PC-3 (cell line): Measurements from ENCODE around the gene FAF2. TPM values are rescaled to one million over a fixed set of nuclear protein-coding genes. Genes with fewer than 3 reads are reported as not detected.

Source experiments
- ATAC-seq: fragments of 200-7000 bp; cut with Tn5 transposase; 2 replicates; pipeline ENCODE4 v1.9.1; 2020; ENCODE audit warnings: mild to moderate bottlenecking, moderate library complexity
- BruUV-seq: library from RNA; stranded (reverse); fragments of 400-500 nt; replicated peaks from 2 replicates; lab custom pipeline; 2021; lab: Mats Ljungman, UMichigan
- CTCF ChIA-PET: fragments of 300-600 bp; sonication (Branson Sonifier 250); formaldehyde crosslinking; loops from one replicate; lab custom pipeline; 2022; ENCODE audit warnings: antibody characterized with exemption; lab: Charles Lee
- POLR2A ChIA-PET: fragments of 300-600 bp; sonication (Branson Sonifier 250); formaldehyde crosslinking; loops from one replicate; lab custom pipeline; 2022; ENCODE audit warnings: antibody characterized with exemption; ENCODE audit not compliant: unreplicated experiment; lab: Charles Lee
- DNase-seq: peaks from one replicate; pipeline ENCODE4 v3.0.0-alpha.2; 2015
- H2AFZ ChIP-seq: fragments of 300-600 bp; sonication (generic); 2 replicates; pipeline ENCODE4 v1.6.0; 2016; ENCODE audit warnings: antibody characterized with exemption, low read length
- H3F3A ChIP-seq: fragments of 300-600 bp; sonication (generic); one replicate; pipeline ENCODE4 v1.6.0; 2017; ENCODE audit warnings: antibody characterized with exemption, low read length, control low read depth, mild to moderate bottlenecking; ENCODE audit not compliant: unreplicated experiment
- H3K27ac ChIP-seq: fragments of 300-600 bp; sonication (generic); 2 replicates; pipeline ENCODE4 v1.5.1; 2016; ENCODE audit warnings: mild to moderate bottlenecking, low read length
- H3K27me3 ChIP-seq: fragments of 300-600 bp; sonication (generic); 2 replicates; pipeline ENCODE4 v1.6.1; 2016; ENCODE audit warnings: low read length, mixed read lengths
- H3K36me3 ChIP-seq: fragments of 300-600 bp; sonication (generic); 2 replicates; pipeline ENCODE4 v1.6.1; 2016; ENCODE audit warnings: low read depth, mixed run types, low read length, mixed read lengths
- H3K4me1 ChIP-seq: fragments of 300-600 bp; sonication (generic); 2 replicates; pipeline ENCODE4 v1.5.1; 2016; ENCODE audit warnings: low read length; ENCODE audit not compliant: insufficient read depth
- H3K4me2 ChIP-seq: fragments of 300-600 bp; sonication (generic); 2 replicates; pipeline ENCODE4 v1.6.0; 2016; ENCODE audit warnings: low read length
- H3K4me3 ChIP-seq: fragments of 300-600 bp; sonication (generic); 2 replicates; pipeline ENCODE4 v1.5.1; 2016; ENCODE audit warnings: mild to moderate bottlenecking, low read length, mixed read lengths
- H3K79me2 ChIP-seq: fragments of 300-600 bp; sonication (generic); 2 replicates; pipeline ENCODE4 v1.6.1; 2017; ENCODE audit warnings: low read length, mixed read lengths
- H3K9ac ChIP-seq: fragments of 300-600 bp; sonication (generic); 2 replicates; pipeline ENCODE4 v1.6.0; 2016; ENCODE audit warnings: mild to moderate bottlenecking, low read length
- H3K9me2 ChIP-seq: fragments of 300-600 bp; sonication (generic); replicated peaks from 2 replicates; pipeline ENCODE4 v1.6.1; 2016; ENCODE audit warnings: mixed run types, low read length, mixed read lengths
- H3K9me3 ChIP-seq: fragments of 300-600 bp; sonication (generic); 2 replicates; pipeline ENCODE4 v1.6.1; 2016; ENCODE audit warnings: low read length, mixed read lengths
- H4K20me1 ChIP-seq: fragments of 300-600 bp; sonication (generic); 2 replicates; pipeline ENCODE4 v1.6.1; 2016; ENCODE audit warnings: low read length, mixed read lengths
- CTCF ChIP-seq: fragments of 300-600 bp; sonication (generic); conservative IDR thresholded peaks from 2 replicates; pipeline ENCODE4 v1.5.1; 2017; ENCODE audit warnings: antibody characterized with exemption, low read depth, mild to moderate bottlenecking, low read length
- EZH2 ChIP-seq: fragments of 300-600 bp; sonication (generic); IDR thresholded peaks from one replicate; pipeline ENCODE4 v1.6.1; 2017; ENCODE audit warnings: antibody characterized with exemption, mild to moderate bottlenecking, low read length; ENCODE audit not compliant: unreplicated experiment
- EZH2phosphoT487 ChIP-seq: fragments of 300-600 bp; sonication (generic); IDR thresholded peaks from 2 replicates; pipeline ENCODE4 v1.6.1; 2018; ENCODE audit warnings: mild to moderate bottlenecking, antibody characterized with exemption, low read length, borderline replicate concordance
- intact Hi-C: fragments of 100-400 bp; cut with micrococcal nuclease; formaldehyde crosslinking; loops from 2 replicates; pipeline ENCODE4 v1.9.0; 2023
- total RNA-seq: library from RNA; depleted of rRNA; stranded (reverse); fragments of >200 nt; gene quantifications from 2 replicates; pipeline ENCODE4 v1.2.3, GENCODE V29; 2014

FAF2 gene
- total RNA-seq, 1 experiment from 2014 or later = 51.4 TPM

GRCh38 chr5:176409765-176410164 lies 38.4 kb upstream of the FAF2 start:
- H3K4me2 ChIP-seq = no peak overlapping the region
- DNase-seq (no peak), ATAC-seq (no peak)
- peaks cover 12% of the 10 kb centered on the region; the same call in 1 of the 2 replicates for H4K20me1 ChIP-seq
- H3K36me3 ChIP-seq = peaks cover 11% of the 10 kb centered on the region; the same call in 1 of the 2 replicates
- peaks cover 47% of the 10 kb centered on the region for H3K79me2 ChIP-seq
- no peak overlapping the region for H3K9ac ChIP-seq
- no TSS peak for BruUV-seq
- H3K9me3 ChIP-seq = no peaks in the 10 kb centered on the region
- TF ChIP-seq EZH2 = no peak
- no peak for TF ChIP-seq CTCF
- TF ChIP-seq EZH2phosphoT487 = no peak
- H3K9me2 ChIP-seq = no peaks in the 10 kb centered on the region
- intact Hi-C loops = loop anchor here (2.0 kb wide), 1 partner anchor 169 kb away; no protein-coding TSS in a partner anchor
- H3K27me3 ChIP-seq = no peaks in the 10 kb centered on the region
- H3K4me1 ChIP-seq = peaks cover 53% of the 10 kb centered on the region
- ChIA-PET POLR2A (no interaction called here), CTCF (no interaction called here)
- no peaks in the 10 kb centered on the region for H3F3A ChIP-seq
- no peak overlapping the region for H3K4me3 ChIP-seq
- H2AFZ ChIP-seq = no peak overlapping the region
- H3K27ac ChIP-seq = no peak overlapping the region

- H3K4me2 ChIP-seq = peak overlapping the region; percentile 64
- H3F3A ChIP-seq = no peaks in the 10 kb centered on the region
- ChIA-PET POLR2A (no interaction called here), CTCF (interaction anchor here (0.7 kb wide), 1 partner anchor 423 kb away, joined by 5 read pairs; no protein-coding TSS in a partner anchor)
- DNase-seq (peak; percentile 78), ATAC-seq (peak; percentile 35)
- peak overlapping the region; percentile 12; the same call in 1 of the 2 replicates for H3K4me3 ChIP-seq
- peaks cover 9% of the 10 kb centered on the region; the same call in 1 of the 2 replicates for H3K36me3 ChIP-seq
- no peaks in the 10 kb centered on the region for H3K9me3 ChIP-seq
- no TSS peak for BruUV-seq
- no peaks in the 10 kb centered on the region for H3K9me2 ChIP-seq
- H3K4me1 ChIP-seq = peaks cover 58% of the 10 kb centered on the region
- no peak overlapping the region for H3K9ac ChIP-seq
- H2AFZ ChIP-seq = no peak overlapping the region
- peaks cover 55% of the 10 kb centered on the region for H3K79me2 ChIP-seq
- H4K20me1 ChIP-seq = peaks cover 16% of the 10 kb centered on the region; the same call in 1 of the 2 replicates
- no peak for TF ChIP-seq EZH2phosphoT487
- TF ChIP-seq CTCF = peak; percentile 56
- no peaks in the 10 kb centered on the region for H3K27me3 ChIP-seq
- intact Hi-C loops = loop anchor here (2.0 kb wide), 1 partner anchor 168 kb away; no protein-coding TSS in a partner anchor
- H3K27ac ChIP-seq = peak overlapping the region; percentile 35
These were observed 37.6 kb upstream of the FAF2 start for GRCh38 chr5:176410486-176411180.
